ENCODE results near the gene PCDH20.

GRCh38 chr13:61463024-61463423 is 47.4 kb upstream of the PCDH20 start:
- TF ChIP-seq ZNF274 (IDR thresholded peaks at IDR 0.05; ENCODE audit: low read length): no peak
- TF ChIP-seq ZNF274 (tag by site-specific recombination; IDR thresholded peaks at IDR 0.05; ENCODE audit: borderline replicate concordance): no peak
- TF ChIP-seq ZBTB7A (tag by site-specific recombination; IDR thresholded peaks at IDR 0.05; ENCODE audit: low read depth): no peak
- TF ChIP-seq ZNF266 (tag by site-specific recombination; IDR thresholded peaks at IDR 0.05; ENCODE audit: low read depth): no peak
- TF ChIP-seq CTCF (tag by site-specific recombination; IDR thresholded peaks at IDR 0.05): no peak
- no peak for TF ChIP-seq ZBTB26 (tag by site-specific recombination; optimal IDR thresholded peaks at IDR 0.05)
- no peak for TF ChIP-seq ZBTB1 (tag by site-specific recombination; IDR thresholded peaks at IDR 0.05)
- TF ChIP-seq TRIM28 (IDR thresholded peaks at IDR 0.05; ENCODE audit: borderline replicate concordance, low read length): no peak
- TF ChIP-seq PRDM4 (tag by site-specific recombination; IDR thresholded peaks at IDR 0.05): no peak
- TF ChIP-seq PRDM10 (tag by site-specific recombination; IDR thresholded peaks at IDR 0.05): no peak
- TF ChIP-seq ZNF555 (tag by site-specific recombination; conservative IDR thresholded peaks at IDR 0.05): no peak
- TF ChIP-seq SP2 (tag by site-specific recombination; IDR thresholded peaks at IDR 0.05): no peak

Measured in HEK293 (cell line).